Activated naive CD4-positive, alpha-beta T cell treated with anti-CD3 and anti-CD28 coated beads, Interleukin-2, amount 50 U/mL, for 72 hours (primary cell): ENCODE data around the gene SIGLEC9. TPM values are rescaled to one million over a fixed set of nuclear protein-coding genes. Genes with fewer than 3 reads are reported as not detected.

Experiments
- ATAC-seq, 2 donors: fragments of 150-1000 bp; cut with Tn5 transposase; 2 replicates each; pipeline ENCODE4 v1.10.0; 2021; ENCODE audit warnings: mild to moderate bottlenecking in 2 of 2, moderate library complexity in 2 of 2
- DNase-seq, 2 donors: peaks; one replicate each; pipeline ENCODE4 v3.0.0; 2021 to 2022; ENCODE audit warnings: low spot score in 2 of 2
- H3K27ac Mint-ChIP-seq, 2 donors: one replicate each; pipeline ENCODE4 v1.8.0; 2022; ENCODE audit warnings: mild to moderate bottlenecking in 2 of 2, mixed read lengths in 2 of 2
- H3K36me3 Mint-ChIP-seq, 2 donors: one replicate each; pipeline ENCODE4 v1.8.0; 2022; ENCODE audit warnings: mixed read lengths in 2 of 2
- H3K9me3 Mint-ChIP-seq, 2 donors: one replicate each; pipeline ENCODE4 v1.8.0; 2022; ENCODE audit warnings: mixed read lengths in 2 of 2
- total RNA-seq, 2 donors: library from RNA; stranded (reverse); gene quantifications; one replicate each; pipeline ENCODE4 v1.2.3, GENCODE V29; 2022

The SIGLEC9 gene
- total RNA-seq, 2 donors from 2014 or later = 0.87 to 1.1 TPM

- H3K27ac Mint-ChIP-seq = no peak overlapping the region
- H3K9me3 Mint-ChIP-seq = no peaks in the 10 kb centered on the region
- ATAC-seq (no peak), DNase-seq (no peak)
- H3K36me3 Mint-ChIP-seq = no peaks in the 10 kb centered on the region
These were observed 47.5 kb downstream of the SIGLEC9 start for GRCh38 chr19:51172223-51172622.

GRCh38 chr19:51173681-51174080 lies 49.0 kb downstream of the SIGLEC9 start:
- H3K27ac Mint-ChIP-seq = no peak overlapping the region
- no peak for ATAC-seq
- H3K9me3 Mint-ChIP-seq = no peaks in the 10 kb centered on the region

GRCh38 chr19:51179256-51179655 lies 54.5 kb downstream of the SIGLEC9 start:
- no peak for ATAC-seq
- no peak for DNase-seq
- Mint-ChIP-seq H3K9me3 (no peaks in the 10 kb centered on the region), H3K36me3 (no peaks in the 10 kb centered on the region), H3K27ac (no peak overlapping the region)

More at GRCh38 chr19:51173681-51174080, 49.0 kb downstream of the SIGLEC9 start:
- no peaks in the 10 kb centered on the region for H3K36me3 Mint-ChIP-seq
- no peak for DNase-seq

Other genes starting within 250 kb of the SIGLEC9 start
- gene KLK4, start 213.5 kb upstream of the SIGLEC9 start, total RNA-seq = not detected
- gene KLK5, start 171.9 kb upstream of the SIGLEC9 start, total RNA-seq = not detected
- gene KLK6, start 155.3 kb upstream of the SIGLEC9 start, total RNA-seq = not detected
- gene KLK7, start 141.0 kb upstream of the SIGLEC9 start, total RNA-seq = not detected
- not detected for gene KLK8, start 123.3 kb upstream of the SIGLEC9 start, total RNA-seq
- not detected for gene KLK10, start 105.2 kb upstream of the SIGLEC9 start, total RNA-seq
- gene KLK11, start 98.3 kb upstream of the SIGLEC9 start, total RNA-seq = not detected
- not detected for gene KLK12, start 89.9 kb upstream of the SIGLEC9 start, total RNA-seq
- not detected for gene KLK13, start 59.8 kb upstream of the SIGLEC9 start, total RNA-seq
- under 1 TPM; 0.68 to 0.80 TPM for gene KLK14, start 42.0 kb upstream of the SIGLEC9 start, total RNA-seq
- gene CTU1, start 16.5 kb upstream of the SIGLEC9 start, total RNA-seq = 10 to 100 TPM in 1 of 2 donors, 1 to 10 TPM in 1; 9.8 to 11.2 TPM
- under 1 TPM in 1 of 2 donors, not detected in 1; 0.34 TPM for gene SIGLEC7, start 17.4 kb downstream of the SIGLEC9 start, total RNA-seq
- 1 to 10 TPM in 1 of 2 donors, under 1 TPM in 1; 0.91 to 2.9 TPM for gene CD33, start 100.2 kb downstream of the SIGLEC9 start, total RNA-seq
- not detected for gene SIGLECL1, start 126.2 kb downstream of the SIGLEC9 start, total RNA-seq
- gene IGLON5, start 186.7 kb downstream of the SIGLEC9 start, total RNA-seq = under 1 TPM in 1 of 2 donors, not detected in 1; 0.16 TPM
- gene VSIG10L, start 217.2 kb downstream of the SIGLEC9 start, total RNA-seq = 1 to 10 TPM; 3.0 to 6.4 TPM
- 100 to 1,000 TPM; 147 to 153 TPM for gene ETFB, start 241.5 kb downstream of the SIGLEC9 start, total RNA-seq
- gene CLDND2, start 244.1 kb downstream of the SIGLEC9 start, total RNA-seq = 1 to 10 TPM; 1.8 to 4.7 TPM
- 10 to 100 TPM; 63.9 to 92.4 TPM for gene NKG7, start 247.7 kb downstream of the SIGLEC9 start, total RNA-seq